ENCODE measurements around the gene IDI2.

The IDI2 gene

GRCh38 chr10:987870-988666, 37.6 kb downstream of the IDI2 start, which contains the start of gene GTPBP4:
TSS of gene GTPBP4 (plus strand) at chr10:988434. CDS start at chr10:988480, 46 bp downstream.
- H3K4me3 ChIP-seq (ENCODE audit: low read length), result peak within 1 kb of the TSS; percentile 97
- peak; percentile 96 for DNase-seq (ENCODE audit: low read depth, low spot score)

DNA sequence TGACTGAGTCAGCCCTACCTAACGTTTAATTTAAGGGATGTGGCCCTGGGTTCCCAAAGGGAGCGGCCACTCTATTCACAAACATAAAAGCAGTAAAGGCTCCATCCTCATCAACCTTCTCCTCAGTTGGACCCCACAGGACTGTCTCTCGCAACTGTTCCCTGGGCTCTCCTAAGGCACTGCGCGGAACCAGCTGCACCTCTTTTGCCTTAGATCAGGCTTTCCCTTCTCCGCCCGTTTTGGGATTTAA, 38.1 kb downstream of the IDI2 start:
- DNase-seq (ENCODE audit: low read depth, low spot score), result no peak
- peak overlapping the region; percentile 97 for H3K4me3 ChIP-seq (ENCODE audit: low read length)

DNA sequence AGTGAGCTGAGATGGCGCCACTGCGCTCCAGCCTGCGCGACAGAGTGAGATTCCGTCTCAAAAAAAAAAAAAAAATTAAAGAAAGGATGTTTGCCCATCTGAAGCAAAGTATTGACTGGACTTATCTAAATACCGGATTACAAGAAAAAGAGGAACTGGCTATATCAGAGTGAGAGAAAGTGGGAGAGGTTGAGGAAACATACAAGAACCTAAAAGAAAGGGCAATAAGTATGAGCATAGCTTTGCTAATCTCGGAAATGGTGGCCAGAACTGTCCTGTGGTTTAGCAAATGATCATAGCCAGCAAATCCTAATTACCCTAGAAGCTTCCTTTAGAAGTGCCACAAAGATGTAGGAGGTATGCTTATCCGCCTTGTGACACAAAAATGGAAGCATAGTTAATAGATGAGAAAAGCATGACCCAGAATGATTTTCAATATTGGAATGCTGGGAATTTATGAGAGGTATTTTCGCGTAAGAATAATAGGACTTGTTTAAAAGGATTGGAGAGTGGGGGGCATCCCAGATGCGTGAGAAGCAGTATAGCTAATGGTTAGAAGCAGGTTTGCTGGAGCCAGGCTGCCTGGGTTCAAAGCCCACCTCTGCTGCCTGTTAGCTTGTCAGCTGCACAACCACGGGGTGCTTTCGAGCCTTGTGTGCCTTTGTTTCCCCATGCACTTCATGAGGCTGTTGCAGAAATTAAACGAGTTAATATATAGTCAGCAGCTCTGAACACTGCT, 38.6 kb downstream of the IDI2 start:
- H3K4me3 ChIP-seq (ENCODE audit: low read length), result peak overlapping the region; percentile 97
- DNase-seq (ENCODE audit: low read depth, low spot score), result no peak

DNA sequence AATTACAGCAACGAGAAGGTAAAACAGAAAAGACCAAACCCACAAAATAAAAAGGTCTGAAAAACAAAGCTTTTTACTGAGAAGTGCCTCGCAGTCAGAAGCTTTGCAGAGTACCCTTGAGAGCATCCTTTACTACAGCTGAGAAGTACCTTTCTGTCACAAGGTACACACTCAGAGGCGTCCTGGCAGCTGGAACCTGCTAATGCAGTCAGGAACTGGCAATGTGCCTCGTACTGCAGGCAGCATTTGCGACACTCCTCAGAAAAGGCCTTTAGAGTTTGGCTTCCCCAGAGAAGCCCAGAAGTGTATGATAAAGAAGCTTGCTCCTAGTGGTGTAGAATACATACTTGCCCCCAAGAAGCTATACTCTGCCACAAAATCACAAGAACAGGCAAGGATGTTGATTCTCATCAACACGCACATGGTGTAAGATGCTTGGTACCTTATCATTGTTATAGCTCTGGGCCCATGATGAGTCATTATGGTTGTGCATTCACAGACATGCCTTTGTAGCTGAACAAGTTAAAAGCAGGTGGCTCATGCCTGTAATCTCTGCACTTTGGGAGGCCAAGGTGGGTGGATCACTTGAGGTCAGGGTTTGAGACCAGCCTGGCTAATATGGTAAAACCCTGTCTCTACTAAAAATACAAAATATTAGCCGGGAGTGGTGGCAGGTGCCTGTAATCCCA, 39.4 kb downstream of the IDI2 start:
- no peak for DNase-seq (ENCODE audit: low read depth, low spot score)
- no peak overlapping the region for H3K4me3 ChIP-seq (ENCODE audit: low read length)

DNA sequence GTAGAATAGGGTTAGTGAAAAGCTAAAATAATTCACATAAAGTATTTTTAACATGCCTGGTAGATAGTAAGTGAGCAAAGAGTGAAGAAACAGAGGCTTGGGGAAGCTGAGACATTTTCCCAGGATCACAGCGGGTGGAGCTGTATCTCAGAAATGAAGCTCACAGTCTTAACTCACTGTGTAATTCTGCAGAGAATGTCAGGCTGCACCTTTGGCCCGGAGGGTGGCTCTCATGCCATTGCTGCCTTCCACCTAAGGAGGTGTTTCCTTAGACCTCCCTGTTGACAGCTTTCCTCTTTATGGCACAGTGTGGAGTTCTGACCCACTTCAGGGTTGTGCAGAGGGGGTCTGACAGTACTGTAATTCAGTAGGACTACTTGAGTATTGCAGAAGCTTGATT, 40.3 kb downstream of the IDI2 start:
- DNase-seq (ENCODE audit: low read depth, low spot score), result no peak
- no peak overlapping the region for H3K4me3 ChIP-seq (ENCODE audit: low read length)

DNA sequence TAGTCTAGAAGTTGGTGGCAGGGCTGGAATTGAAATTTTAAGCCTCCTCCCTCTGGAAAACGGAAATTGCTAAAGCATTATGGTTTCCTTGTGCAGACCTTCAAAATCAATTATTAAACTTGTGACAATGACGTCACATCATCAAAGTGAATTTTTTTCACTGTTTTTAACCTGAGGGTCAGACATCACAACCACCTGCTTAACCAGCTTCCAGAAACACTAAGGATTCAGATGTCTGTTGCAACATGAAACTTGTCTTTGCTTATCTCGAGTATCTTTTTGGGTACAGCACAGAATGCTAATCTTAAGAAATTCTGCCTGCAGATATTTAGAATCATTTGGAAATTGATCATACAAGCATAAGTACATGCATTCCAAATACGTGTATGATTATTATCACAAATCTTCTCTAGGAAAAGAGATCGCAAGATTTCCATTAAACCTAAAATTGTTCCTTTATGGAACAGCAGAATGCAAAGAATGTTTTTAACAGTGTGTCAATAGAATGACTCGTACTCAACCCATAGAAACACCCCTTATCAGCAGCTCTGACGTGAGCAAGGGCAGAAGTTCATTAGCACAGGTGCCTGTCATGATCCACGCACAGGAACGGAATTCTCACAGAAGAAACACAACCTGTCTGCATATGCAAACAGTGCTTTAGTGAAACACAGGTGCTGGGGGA, 41.5 kb downstream of the IDI2 start:
- no peak for DNase-seq (ENCODE audit: low read depth, low spot score)

DNA sequence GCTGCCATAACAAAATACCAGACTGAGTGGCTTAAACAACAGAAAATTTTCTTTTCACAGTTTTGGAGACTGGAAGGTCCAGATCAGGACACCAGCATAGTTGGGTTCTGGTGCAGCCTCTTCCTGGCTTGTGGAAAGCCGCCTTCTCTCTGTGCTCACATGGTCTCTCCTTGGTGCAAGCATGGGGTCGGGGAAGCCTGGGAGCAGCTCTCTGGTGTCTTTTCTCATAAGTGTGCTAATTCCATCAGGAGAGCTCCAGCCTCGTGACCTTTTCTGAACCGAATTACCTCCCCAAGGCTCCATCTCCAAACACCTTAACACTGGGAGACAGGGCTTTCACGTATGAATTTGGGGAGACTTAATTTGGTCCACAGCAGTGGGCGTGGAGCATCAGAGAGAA, 42.3 kb downstream of the IDI2 start:
- no peak for DNase-seq (ENCODE audit: low read depth, low spot score)
- no peak overlapping the region for H3K4me3 ChIP-seq (ENCODE audit: low read length)

More for the DNA sequence above, 41.5 kb downstream of the IDI2 start:
- no peak overlapping the region for H3K4me3 ChIP-seq (ENCODE audit: low read length)

DNA sequence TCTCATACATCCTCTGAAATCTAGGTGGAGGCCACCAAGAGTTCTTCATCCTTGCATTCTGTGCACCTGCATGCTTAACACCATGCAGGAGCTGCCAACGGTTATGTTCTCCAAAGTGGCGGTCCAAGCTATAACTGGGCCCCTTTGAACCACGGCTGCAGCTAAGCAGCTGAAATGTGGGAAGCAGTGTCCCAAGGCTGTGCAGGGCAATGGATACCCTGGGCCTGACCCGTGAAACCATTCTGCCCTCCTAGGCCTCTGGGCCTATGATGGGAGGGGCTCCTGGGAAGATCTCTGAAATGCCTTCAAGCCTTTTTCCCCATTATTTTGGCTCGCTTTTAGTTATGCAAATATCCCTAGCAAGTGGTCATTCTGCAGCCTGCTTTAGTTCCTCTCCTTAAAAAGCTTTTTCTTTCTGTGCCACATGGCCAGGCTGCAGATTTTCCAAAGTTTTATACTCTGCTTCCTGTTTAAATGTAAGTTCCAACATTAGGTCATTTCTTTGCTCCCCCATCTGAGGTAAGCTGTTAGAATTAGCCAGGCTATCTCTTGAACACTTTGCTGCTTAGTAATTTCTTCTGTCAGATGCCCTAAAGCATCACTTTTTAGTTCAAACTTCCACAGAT, 45.1 kb downstream of the IDI2 start:
- no peak for DNase-seq (ENCODE audit: low read depth, low spot score)
- no peak overlapping the region for H3K4me3 ChIP-seq (ENCODE audit: low read length)

GRCh38 chr10:978826-979421, 46.7 kb downstream of the IDI2 start:
- DNase-seq (ENCODE audit: low read depth, low spot score), result no peak

GRCh38 chr10:976316-976715, 49.3 kb downstream of the IDI2 start:
- no peak overlapping the region for H3K4me3 ChIP-seq (ENCODE audit: low read length)
- no peak for DNase-seq (ENCODE audit: low read depth, low spot score)

More at GRCh38 chr10:978826-979421, 46.7 kb downstream of the IDI2 start:
- no peak overlapping the region for H3K4me3 ChIP-seq (ENCODE audit: low read length)

DNA sequence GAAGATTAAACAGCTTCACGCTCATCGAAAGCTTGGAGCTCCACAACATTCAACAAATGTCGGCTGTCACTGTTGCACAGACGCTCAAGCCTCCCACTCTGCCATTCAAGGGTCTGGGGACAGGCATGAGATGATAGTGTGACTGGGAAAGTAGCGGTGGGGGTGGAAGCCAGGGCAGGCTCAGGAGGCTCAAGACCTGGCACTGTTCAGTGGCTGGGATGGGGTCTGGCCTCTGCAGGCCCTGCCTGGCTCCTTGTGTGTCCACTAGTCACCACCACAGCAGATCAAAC, 50.9 kb downstream of the IDI2 start:
- DNase-seq (ENCODE audit: low read depth, low spot score), result no peak
- no peak overlapping the region for H3K4me3 ChIP-seq (ENCODE audit: low read length)

GRCh38 chr10:974038-974784, 51.4 kb downstream of the IDI2 start:
- no peak overlapping the region for H3K4me3 ChIP-seq (ENCODE audit: low read length)
- DNase-seq (ENCODE audit: low read depth, low spot score), result no peak

- no peak for DNase-seq (ENCODE audit: low read depth, low spot score)
Observed at GRCh38 chr10:972763-973162, 52.9 kb downstream of the IDI2 start.

DNA sequence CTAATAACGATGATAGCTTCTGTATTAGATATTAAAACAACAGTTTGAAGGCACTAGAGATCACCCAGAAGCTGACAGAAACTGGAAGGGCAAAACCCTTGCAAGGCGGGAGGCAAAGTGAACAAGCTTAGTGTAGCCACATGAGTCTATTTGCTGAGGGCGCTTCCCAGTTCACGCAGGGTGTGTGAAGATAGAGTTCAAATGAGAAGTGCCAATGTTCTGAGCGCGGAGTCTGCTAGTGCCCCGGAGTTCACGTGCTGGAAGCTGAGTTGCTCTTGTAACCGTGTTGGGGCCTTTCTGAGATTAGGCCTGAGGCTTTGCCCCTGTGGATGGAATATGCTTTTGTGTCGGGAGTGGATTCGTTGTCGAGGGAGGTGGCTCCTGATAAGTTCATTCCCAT, 54.0 kb downstream of the IDI2 start:
- H3K4me3 ChIP-seq (ENCODE audit: low read length), result no peak overlapping the region
- no peak for DNase-seq (ENCODE audit: low read depth, low spot score)

More at GRCh38 chr10:972763-973162, 52.9 kb downstream of the IDI2 start:
- no peak overlapping the region for H3K4me3 ChIP-seq (ENCODE audit: low read length)

DNA sequence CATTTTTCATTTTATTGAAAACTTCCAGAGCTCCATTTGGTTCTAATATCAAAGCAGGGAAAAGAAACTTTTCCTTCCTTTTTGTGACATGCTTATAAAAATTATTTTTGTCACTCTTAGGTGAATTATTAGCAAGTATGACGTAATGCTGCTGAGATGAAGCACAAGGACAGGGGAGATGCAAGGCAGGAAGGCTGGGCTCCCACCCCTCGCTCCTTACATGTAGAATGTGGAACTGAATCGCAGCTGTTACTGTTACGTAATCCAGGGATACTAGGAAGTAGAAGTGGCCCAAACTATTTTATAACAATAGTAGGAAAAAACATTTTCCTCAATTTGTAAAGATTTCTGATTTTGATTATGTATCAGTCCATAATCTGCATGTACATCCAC, 54.5 kb downstream of the IDI2 start:
- DNase-seq (ENCODE audit: low read depth, low spot score), result no peak
- no peak overlapping the region for H3K4me3 ChIP-seq (ENCODE audit: low read length)

DNA sequence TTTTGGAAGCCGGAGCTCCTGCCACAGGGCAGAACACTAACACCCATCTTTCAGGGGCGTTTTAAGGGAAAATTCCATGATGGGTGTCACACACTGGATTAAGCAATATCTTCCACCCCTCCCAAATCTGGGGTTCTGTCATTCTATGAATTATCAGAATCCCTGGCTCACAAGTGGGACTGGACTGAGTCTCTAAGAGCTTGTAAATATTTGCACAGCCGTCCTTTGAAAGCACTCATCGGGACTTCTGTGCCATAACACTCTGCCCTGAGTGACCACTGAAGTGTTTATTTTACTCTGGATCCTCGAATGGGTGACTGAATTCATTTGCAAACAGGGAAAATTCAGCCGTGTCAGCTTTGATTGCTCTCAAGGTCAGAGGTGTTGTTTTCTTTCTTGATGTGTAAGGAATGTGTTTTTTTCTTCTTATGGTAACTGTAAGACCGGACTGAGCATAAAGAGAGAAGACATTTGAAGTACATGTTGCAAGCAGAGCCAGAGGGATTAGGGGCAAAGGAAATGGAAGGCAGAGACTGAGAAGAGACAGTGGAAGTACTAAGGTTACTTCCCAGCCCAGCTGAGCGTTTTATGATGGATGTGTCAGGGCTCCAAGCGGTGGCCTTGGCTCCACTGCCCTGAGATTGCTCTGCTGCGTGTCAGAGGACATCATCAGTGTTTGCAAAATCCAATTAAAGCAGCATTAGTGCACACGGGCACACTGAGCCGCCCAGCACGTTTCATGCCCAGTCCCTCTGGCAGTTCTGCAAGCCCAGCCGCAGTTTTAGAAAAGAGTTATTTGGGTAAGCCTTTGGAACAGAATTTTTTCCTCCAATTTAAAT, 55.1 kb downstream of the IDI2 start:
- no peak for DNase-seq (ENCODE audit: low read depth, low spot score)
- H3K4me3 ChIP-seq (ENCODE audit: low read length), result no peak overlapping the region

DNA sequence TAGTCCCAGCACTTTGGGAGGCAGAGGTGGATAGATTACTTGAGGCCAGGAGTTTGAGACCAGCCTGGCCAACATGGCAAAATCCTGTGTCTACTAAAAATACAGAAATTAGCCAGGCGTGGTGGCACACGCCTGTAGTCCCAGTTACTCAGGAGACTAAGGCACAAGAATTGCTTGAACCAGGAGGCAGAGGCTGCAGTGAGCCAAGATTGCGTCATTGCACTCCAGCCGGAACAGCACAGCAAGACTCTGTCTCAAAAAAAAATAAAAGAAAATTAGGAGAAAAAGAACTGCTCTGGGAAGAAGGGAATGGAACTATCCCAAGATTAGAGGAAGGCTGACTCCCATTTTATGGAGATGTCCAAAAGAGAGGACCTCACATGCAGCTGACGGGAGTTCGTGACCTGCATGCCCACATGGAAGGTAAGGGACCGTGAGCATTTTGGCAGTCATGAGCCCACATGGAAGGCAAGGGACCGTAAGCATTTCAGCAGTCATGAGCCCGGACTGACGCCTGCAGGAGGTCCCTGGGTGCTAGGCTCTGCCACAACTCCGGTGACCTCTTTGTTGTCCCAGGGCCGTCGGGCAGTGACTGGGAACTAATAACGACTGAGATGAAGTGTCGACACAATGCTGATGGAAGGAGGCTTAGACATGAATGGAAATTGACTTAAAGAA, 56.0 kb downstream of the IDI2 start:
- DNase-seq (ENCODE audit: low read depth, low spot score), result no peak
- no peak overlapping the region for H3K4me3 ChIP-seq (ENCODE audit: low read length)

Data from Jurkat, Clone E6-1 (cell line).